ENCODE data around the gene PMS2. TPM values are rescaled to one million over a fixed set of nuclear protein-coding genes. Genes with fewer than 3 reads are reported as not detected.
A peak's percentile ranks its signal among the peaks of the same experiment; 100 is the strongest.
"Not testable (repeated sequence)": the region's sequence is repeated elsewhere in the genome, so short reads cannot be mapped to it uniquely, and the experiment has no call there.

The PMS2 gene
- total RNA-seq, 1 experiment from 2014 or later: 27.6 TPM

GRCh38 chr7:5934945-5935450, 73.9 kb downstream of the PMS2 start:
- H3K4me3 ChIP-seq (replicated peaks in 1 of 2; ENCODE audit: low read depth in 1 of 2, low read length in 2 of 2); H3K27me3 ChIP-seq (ENCODE audit: insufficient read depth, low read length); H3K79me2 ChIP-seq (ENCODE audit: insufficient read depth, low read length); H3K9ac ChIP-seq (ENCODE audit: low read length); H3K4me1 ChIP-seq (ENCODE audit: control insufficient read depth in 1 of 2, insufficient read depth in 2 of 2, low read length in 2 of 2); RAD21 ChIA-PET (ENCODE audit: low non-redundant PET in 1 of 2, low total read pairs in 2 of 2, uncharacterized antibody in 2 of 2, unreplicated experiment in 2 of 2); H3K9me2 ChIP-seq (ENCODE audit: insufficient read depth); H3K27ac ChIP-seq (ENCODE audit: low read depth, low read length); POLR2A ChIA-PET; BruUV-seq (replicated peaks); intact Hi-C loops (cut with micrococcal nuclease); H3K4me2 ChIP-seq (ENCODE audit: low read length); H3K9me3 ChIP-seq (ENCODE audit: control insufficient read depth in 1 of 2, insufficient read depth in 1 of 2, low read depth in 1 of 2, low read length in 2 of 2); H4K20me1 ChIP-seq (ENCODE audit: insufficient read depth); H3K36me3 ChIP-seq (ENCODE audit: control insufficient read depth in 1 of 2, insufficient read depth in 2 of 2, low read length in 2 of 2); ATAC-seq; DNase-seq (ENCODE audit: low read depth, low spot score); H2AFZ ChIP-seq (ENCODE audit: low read depth, low read length, poor library complexity, severe bottlenecking); CTCF ChIA-PET: not testable (repeated sequence)

DNA sequence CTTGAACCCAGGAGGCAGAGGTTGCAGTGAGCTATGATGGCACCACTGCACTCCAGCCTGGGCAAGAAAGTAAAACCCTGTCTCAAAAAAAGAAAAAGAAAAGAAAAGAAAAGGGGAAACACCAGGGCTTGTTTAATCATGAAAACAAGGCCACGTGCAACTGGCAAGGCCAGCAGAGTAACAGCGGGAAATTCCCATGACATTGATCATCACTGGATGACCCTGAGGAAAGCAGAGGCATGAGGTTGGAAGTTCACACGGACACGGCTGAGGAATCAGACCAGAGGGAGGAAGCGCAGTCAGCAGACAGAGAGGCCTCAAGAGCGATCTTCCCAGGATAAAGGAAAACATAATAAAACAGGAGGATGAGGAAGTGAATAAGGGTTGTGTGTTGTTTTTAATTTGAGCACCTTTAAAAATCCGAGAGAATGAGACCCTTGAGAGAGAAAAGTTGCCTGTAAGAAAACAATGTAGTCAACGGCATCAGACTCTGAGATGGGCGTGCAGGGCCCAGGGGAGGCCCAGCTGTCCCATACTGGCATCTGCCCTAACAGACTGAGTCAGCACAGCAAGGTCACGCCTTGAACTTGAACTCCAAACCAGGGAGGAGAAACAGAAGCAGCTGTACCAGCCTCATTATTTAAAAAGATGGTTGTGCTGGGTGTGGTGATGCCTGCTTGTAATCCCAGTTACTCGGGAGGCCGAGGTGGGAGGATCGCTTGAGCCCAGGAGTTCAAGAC, 76.8 kb downstream of the PMS2 start:
- ATAC-seq: peak; percentile 40; the same call in 1 of the 2 replicates
- H3K4me1 ChIP-seq (ENCODE audit: control insufficient read depth in 1 of 2, insufficient read depth in 2 of 2, low read length in 2 of 2); H4K20me1 ChIP-seq (ENCODE audit: insufficient read depth); H2AFZ ChIP-seq (ENCODE audit: low read depth, low read length, poor library complexity, severe bottlenecking); CTCF ChIA-PET; H3K27ac ChIP-seq (ENCODE audit: low read depth, low read length); H3K9me3 ChIP-seq (ENCODE audit: control insufficient read depth in 1 of 2, insufficient read depth in 1 of 2, low read depth in 1 of 2, low read length in 2 of 2); H3K79me2 ChIP-seq (ENCODE audit: insufficient read depth, low read length); POLR2A ChIA-PET; H3K9ac ChIP-seq (ENCODE audit: low read length); H3K27me3 ChIP-seq (ENCODE audit: insufficient read depth, low read length); H3K9me2 ChIP-seq (ENCODE audit: insufficient read depth); RAD21 ChIA-PET (ENCODE audit: low non-redundant PET in 1 of 2, low total read pairs in 2 of 2, uncharacterized antibody in 2 of 2, unreplicated experiment in 2 of 2); H3K4me3 ChIP-seq (replicated peaks in 1 of 2; ENCODE audit: low read depth in 1 of 2, low read length in 2 of 2); DNase-seq (ENCODE audit: low read depth, low spot score); BruUV-seq (replicated peaks); intact Hi-C loops (cut with micrococcal nuclease); H3K36me3 ChIP-seq (ENCODE audit: control insufficient read depth in 1 of 2, insufficient read depth in 2 of 2, low read length in 2 of 2); H3K4me2 ChIP-seq (ENCODE audit: low read length): not testable (repeated sequence)

- DNase-seq (ENCODE audit: low read depth, low spot score); H3K27ac ChIP-seq (ENCODE audit: low read depth, low read length); H3K4me2 ChIP-seq (ENCODE audit: low read length); RAD21 ChIA-PET (ENCODE audit: low non-redundant PET in 1 of 2, low total read pairs in 2 of 2, uncharacterized antibody in 2 of 2, unreplicated experiment in 2 of 2); POLR2A ChIA-PET; intact Hi-C loops (cut with micrococcal nuclease); H3K4me3 ChIP-seq (replicated peaks in 1 of 2; ENCODE audit: low read depth in 1 of 2, low read length in 2 of 2); H3K79me2 ChIP-seq (ENCODE audit: insufficient read depth, low read length); H4K20me1 ChIP-seq (ENCODE audit: insufficient read depth); H2AFZ ChIP-seq (ENCODE audit: low read depth, low read length, poor library complexity, severe bottlenecking); H3K9me3 ChIP-seq (ENCODE audit: control insufficient read depth in 1 of 2, insufficient read depth in 1 of 2, low read depth in 1 of 2, low read length in 2 of 2); H3K36me3 ChIP-seq (ENCODE audit: control insufficient read depth in 1 of 2, insufficient read depth in 2 of 2, low read length in 2 of 2); CTCF ChIA-PET; BruUV-seq (replicated peaks); H3K27me3 ChIP-seq (ENCODE audit: insufficient read depth, low read length); H3K9me2 ChIP-seq (ENCODE audit: insufficient read depth); ATAC-seq; H3K9ac ChIP-seq (ENCODE audit: low read length); H3K4me1 ChIP-seq (ENCODE audit: control insufficient read depth in 1 of 2, insufficient read depth in 2 of 2, low read length in 2 of 2): not testable (repeated sequence)
Measured at GRCh38 chr7:5931250-5931649, 77.6 kb downstream of the PMS2 start.

DNA sequence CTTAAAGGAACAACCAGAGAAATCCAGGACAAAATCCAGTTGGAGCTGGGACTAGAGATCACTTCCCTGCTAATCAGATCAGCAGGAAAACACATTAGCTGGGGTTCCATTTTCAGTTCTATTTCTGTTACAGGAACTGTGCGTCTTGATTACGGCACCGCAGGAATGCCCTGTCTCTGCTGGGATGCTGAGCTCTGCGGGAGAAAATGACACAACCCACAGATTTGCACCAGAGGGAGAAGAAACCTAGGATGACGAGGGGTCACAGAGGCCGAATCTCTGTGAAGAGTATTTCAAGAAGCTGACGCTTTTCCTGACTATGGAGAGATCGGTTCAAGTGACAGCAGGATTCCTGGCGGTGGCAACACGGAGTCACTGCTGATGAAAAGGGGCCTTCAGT, 78.6 kb downstream of the PMS2 start:
- DNase-seq (ENCODE audit: low read depth, low spot score); CTCF ChIA-PET; BruUV-seq (replicated peaks); H3K4me3 ChIP-seq (replicated peaks in 1 of 2; ENCODE audit: low read depth in 1 of 2, low read length in 2 of 2); POLR2A ChIA-PET; H3K9me3 ChIP-seq (ENCODE audit: control insufficient read depth in 1 of 2, insufficient read depth in 1 of 2, low read depth in 1 of 2, low read length in 2 of 2); H3K9ac ChIP-seq (ENCODE audit: low read length); H3K27me3 ChIP-seq (ENCODE audit: insufficient read depth, low read length); H3K4me1 ChIP-seq (ENCODE audit: control insufficient read depth in 1 of 2, insufficient read depth in 2 of 2, low read length in 2 of 2); H3K36me3 ChIP-seq (ENCODE audit: control insufficient read depth in 1 of 2, insufficient read depth in 2 of 2, low read length in 2 of 2); H2AFZ ChIP-seq (ENCODE audit: low read depth, low read length, poor library complexity, severe bottlenecking); H3K79me2 ChIP-seq (ENCODE audit: insufficient read depth, low read length); intact Hi-C loops (cut with micrococcal nuclease); H3K9me2 ChIP-seq (ENCODE audit: insufficient read depth); RAD21 ChIA-PET (ENCODE audit: low non-redundant PET in 1 of 2, low total read pairs in 2 of 2, uncharacterized antibody in 2 of 2, unreplicated experiment in 2 of 2); H3K27ac ChIP-seq (ENCODE audit: low read depth, low read length); H4K20me1 ChIP-seq (ENCODE audit: insufficient read depth); H3K4me2 ChIP-seq (ENCODE audit: low read length); ATAC-seq: not testable (repeated sequence)
